BLaER1 (cell line): ENCODE measurements around the gene TRAF1.

Experiments
- H3K27ac ChIP-seq: shearing (Covaris generic); formaldehyde crosslinking; 2 replicates; pipeline ENCODE4 v1.8.1; 2022
- H3K27me3 ChIP-seq: shearing (Covaris generic); formaldehyde crosslinking; 2 replicates; pipeline ENCODE4 v1.8.1; 2022
- H3K36me3 ChIP-seq: shearing (Covaris generic); formaldehyde crosslinking; 2 replicates; pipeline ENCODE4 v1.8.1; 2022
- H3K4me1 ChIP-seq: shearing (Covaris generic); formaldehyde crosslinking; 2 replicates; pipeline ENCODE4 v1.8.1; 2022
- H3K4me2 ChIP-seq: shearing (Covaris generic); formaldehyde crosslinking; 2 replicates; pipeline ENCODE4 v1.8.1; 2022
- H3K4me3 ChIP-seq: shearing (Covaris generic); formaldehyde crosslinking; 2 replicates; pipeline ENCODE4 v1.8.1; 2022
- H3K9ac ChIP-seq: shearing (Covaris generic); formaldehyde crosslinking; 2 replicates; pipeline ENCODE4 v1.8.1; 2022
- H3K9me3 ChIP-seq: shearing (Covaris generic); formaldehyde crosslinking; 2 replicates; pipeline ENCODE4 v1.8.1; 2022
- H4K20me1 ChIP-seq: shearing (Covaris generic); formaldehyde crosslinking; 2 replicates; pipeline ENCODE4 v1.8.1; 2022
- Cebpa-rat ChIP-seq: shearing (Covaris generic); IDR thresholded peaks from 2 replicates; pipeline ENCODE4 v1.8.1; 2022

Gene TRAF1

GRCh38 chr9:120901755-120902568, 24.6 kb downstream of the TRAF1 start:
- H3K4me2 ChIP-seq, result peak overlapping the region; percentile 70
- H3K36me3 ChIP-seq, result no peaks in the 10 kb centered on the region
- H3K27ac ChIP-seq, result peak overlapping the region; percentile 14; the same call in 1 of the 2 replicates
- no peak overlapping the region for H3K9ac ChIP-seq
- H3K4me1 ChIP-seq, result peaks cover 97% of the 10 kb centered on the region
- no peaks in the 10 kb centered on the region for H3K27me3 ChIP-seq
- no peaks in the 10 kb centered on the region for H3K9me3 ChIP-seq
- H4K20me1 ChIP-seq, result no peaks in the 10 kb centered on the region
- no peak overlapping the region for H3K4me3 ChIP-seq
- TF ChIP-seq Cebpa-rat, result no peak

DNA sequence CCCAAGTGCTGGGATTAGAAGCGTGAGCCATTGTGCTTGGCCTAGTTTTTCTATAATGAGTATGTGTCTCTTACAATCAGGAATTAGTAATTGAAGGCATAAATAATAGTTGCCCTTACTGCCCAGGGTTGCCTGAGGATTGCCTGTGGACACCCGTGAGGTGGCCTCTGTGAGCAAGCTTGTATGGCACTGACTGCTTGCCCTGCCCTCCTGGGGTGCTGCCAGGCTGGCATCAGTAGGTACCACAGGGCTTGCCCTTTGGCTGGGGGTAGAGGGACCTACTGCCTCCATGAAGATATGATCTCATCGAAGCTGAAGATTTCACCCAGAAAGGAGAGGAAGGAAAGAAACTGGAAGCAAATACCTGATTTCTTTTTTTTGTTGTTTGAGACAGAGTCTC, 25.8 kb downstream of the TRAF1 start:
- Histone ChIP-seq H3K4me2 (peak overlapping the region; percentile 70), H3K4me1 (peaks cover 100% of the 10 kb centered on the region)
- TF ChIP-seq Cebpa-rat, result no peak

DNA sequence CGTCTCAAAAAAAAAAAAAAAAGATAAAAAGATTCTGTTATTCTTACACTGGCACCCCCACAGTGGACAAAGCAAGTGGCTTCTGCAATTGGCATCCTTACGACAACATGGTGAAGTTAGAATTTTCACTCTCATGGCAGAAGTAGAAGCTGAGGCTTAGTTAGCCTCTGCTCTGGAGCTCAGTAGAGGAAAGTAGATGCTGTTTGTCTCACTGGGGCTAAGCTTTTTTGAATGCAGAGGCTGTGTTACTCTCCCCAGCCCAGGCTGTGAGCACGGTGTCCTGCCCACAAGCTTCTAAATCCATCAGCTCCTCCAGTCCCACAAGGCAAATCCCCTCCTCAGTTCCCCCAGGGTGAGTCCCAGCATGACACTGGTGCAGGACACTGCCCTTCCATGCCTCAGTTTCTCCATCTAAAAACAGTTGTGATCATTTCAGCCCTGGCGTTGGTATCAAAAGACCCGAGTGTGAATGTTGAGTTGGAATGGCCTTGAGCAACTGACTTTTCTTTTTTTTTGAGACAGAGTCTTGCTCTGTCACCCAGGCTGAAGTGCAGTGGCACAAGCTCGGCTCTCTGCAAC, 27.0 kb downstream of the TRAF1 start:
- H3K4me3 ChIP-seq, result no peak overlapping the region
- H3K9me3 ChIP-seq, result no peaks in the 10 kb centered on the region
- H3K9ac ChIP-seq, result no peak overlapping the region
- TF ChIP-seq Cebpa-rat, result no peak
- no peaks in the 10 kb centered on the region for H4K20me1 ChIP-seq
- peak overlapping the region; percentile 12 for H3K4me2 ChIP-seq
- H3K27ac ChIP-seq, result peak overlapping the region; percentile 3; the same call in 1 of the 2 replicates
- H3K4me1 ChIP-seq, result peaks cover 100% of the 10 kb centered on the region
- no peaks in the 10 kb centered on the region for H3K36me3 ChIP-seq
- H3K27me3 ChIP-seq, result no peaks in the 10 kb centered on the region

More for the DNA sequence above, 25.8 kb downstream of the TRAF1 start:
- 0 out of 2 replicates have a peak overlapping the region, but pooled peaks have one; percentile 14 for H3K27ac ChIP-seq
- no peak overlapping the region for H3K9ac ChIP-seq
- no peaks in the 10 kb centered on the region for H3K36me3 ChIP-seq
- no peaks in the 10 kb centered on the region for H4K20me1 ChIP-seq
- H3K27me3 ChIP-seq, result no peaks in the 10 kb centered on the region
- no peaks in the 10 kb centered on the region for H3K9me3 ChIP-seq
- H3K4me3 ChIP-seq, result no peak overlapping the region

DNA sequence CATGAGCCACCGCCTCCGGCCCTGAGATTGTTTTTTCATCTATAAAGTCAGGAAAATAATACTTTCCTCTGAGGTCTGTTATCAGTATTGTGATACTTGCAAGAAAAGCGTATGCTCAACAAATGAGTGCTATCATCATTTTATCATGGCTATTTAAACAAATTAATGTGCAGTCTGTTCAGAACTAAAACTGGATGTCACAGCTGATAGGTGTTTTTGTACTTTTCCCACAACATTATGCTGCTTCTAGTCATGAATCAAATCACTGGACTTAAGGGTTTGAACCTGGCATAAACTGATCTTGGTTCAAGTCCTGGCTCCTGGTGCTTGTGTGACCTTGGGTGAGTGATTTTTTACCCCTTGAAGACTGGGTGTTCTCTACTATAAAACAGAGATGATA, 28.2 kb downstream of the TRAF1 start:
- no peaks in the 10 kb centered on the region for H3K36me3 ChIP-seq
- H3K27ac ChIP-seq, result peak overlapping the region; percentile 93
- H3K4me3 ChIP-seq, result no peak overlapping the region
- H3K9ac ChIP-seq, result peak overlapping the region; percentile 45; the same call in 1 of the 2 replicates
- H3K9me3 ChIP-seq, result no peaks in the 10 kb centered on the region
- no peaks in the 10 kb centered on the region for H4K20me1 ChIP-seq
- H3K4me1 ChIP-seq, result peaks cover 100% of the 10 kb centered on the region
- TF ChIP-seq Cebpa-rat, result no peak
- no peaks in the 10 kb centered on the region for H3K27me3 ChIP-seq
- peak overlapping the region; percentile 77 for H3K4me2 ChIP-seq

- Histone ChIP-seq H3K36me3 (no peaks in the 10 kb centered on the region), H3K27me3 (no peaks in the 10 kb centered on the region), H3K9me3 (no peaks in the 10 kb centered on the region), H3K4me2 (peak overlapping the region; percentile 77; the same call in 1 of the 2 replicates), H4K20me1 (no peaks in the 10 kb centered on the region), H3K4me3 (no peak overlapping the region), H3K27ac (peak overlapping the region; percentile 93), H3K4me1 (peaks cover 100% of the 10 kb centered on the region), H3K9ac (no peak overlapping the region; the same call in 1 of the 2 replicates)
- TF ChIP-seq Cebpa-rat, result no peak
Measured at GRCh38 chr9:120895951-120896350, 30.6 kb downstream of the TRAF1 start.

DNA sequence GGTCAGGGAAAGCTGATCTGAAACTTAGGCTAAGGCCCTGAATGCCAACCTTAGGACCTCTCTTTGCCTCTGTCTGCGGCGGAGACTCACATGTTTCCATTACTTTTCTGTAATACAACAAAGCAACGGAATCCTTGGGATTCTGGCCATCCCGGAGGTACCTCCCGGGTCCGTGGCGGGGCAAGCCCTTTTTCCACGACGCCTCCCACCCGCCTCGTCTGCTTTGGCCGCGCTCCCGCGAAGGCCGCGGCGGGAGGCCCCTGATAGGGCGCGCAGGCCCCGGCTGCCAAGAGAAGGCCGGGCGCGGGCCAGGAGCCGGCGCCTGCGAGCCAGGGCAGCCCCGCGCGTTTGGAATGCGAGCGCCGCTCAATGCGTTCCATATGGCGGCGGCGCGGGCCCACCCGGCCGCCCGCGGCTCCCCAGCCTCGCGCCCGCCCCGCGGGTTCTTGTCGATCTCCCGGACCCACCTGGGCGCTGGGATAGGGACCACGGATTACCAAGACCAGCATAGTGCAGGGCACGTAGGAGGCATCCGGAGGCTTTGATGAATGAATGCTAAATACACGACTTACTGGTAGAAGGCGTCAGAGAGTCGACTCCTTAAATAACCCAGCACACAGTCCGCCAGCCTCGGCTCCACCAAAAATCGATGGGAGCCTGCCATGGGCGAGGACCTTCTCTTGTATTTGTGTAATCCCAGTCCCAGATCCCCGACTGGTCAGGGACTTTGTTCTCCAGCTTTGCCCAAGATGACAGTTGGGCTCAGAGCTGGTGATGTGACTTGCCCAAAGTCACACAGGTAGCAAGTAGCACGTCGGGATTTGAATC, 32.1 kb downstream of the TRAF1 start:
- TF ChIP-seq Cebpa-rat, result no peak
- Histone ChIP-seq H3K9ac (peak overlapping the region; percentile 43; the same call in 1 of the 2 replicates), H3K4me3 (no peak overlapping the region), H3K27ac (peak overlapping the region; percentile 93), H3K4me2 (peak overlapping the region; percentile 89), H3K27me3 (no peaks in the 10 kb centered on the region), H3K9me3 (no peaks in the 10 kb centered on the region), H3K4me1 (peaks cover 100% of the 10 kb centered on the region), H4K20me1 (no peaks in the 10 kb centered on the region), H3K36me3 (no peaks in the 10 kb centered on the region)

- TF ChIP-seq Cebpa-rat, result no peak
- Histone ChIP-seq H3K4me3 (no peak overlapping the region), H3K9me3 (no peaks in the 10 kb centered on the region), H3K27ac (peak overlapping the region; percentile 93), H3K9ac (peak overlapping the region; percentile 43; the same call in 1 of the 2 replicates), H3K36me3 (no peaks in the 10 kb centered on the region), H3K4me1 (peaks cover 100% of the 10 kb centered on the region), H3K4me2 (peak overlapping the region; percentile 89), H3K27me3 (no peaks in the 10 kb centered on the region), H4K20me1 (no peaks in the 10 kb centered on the region)
Measured at GRCh38 chr9:120893611-120894307, 32.8 kb downstream of the TRAF1 start.

GRCh38 chr9:120892748-120893610, 33.6 kb downstream of the TRAF1 start:
- Histone ChIP-seq H3K9me3 (no peaks in the 10 kb centered on the region), H3K27ac (peak overlapping the region; percentile 93), H3K4me3 (no peak overlapping the region), H3K4me2 (peak overlapping the region; percentile 89), H3K9ac (peak overlapping the region; percentile 70), H3K4me1 (peaks cover 100% of the 10 kb centered on the region), H4K20me1 (no peaks in the 10 kb centered on the region), H3K36me3 (no peaks in the 10 kb centered on the region), H3K27me3 (no peaks in the 10 kb centered on the region)
- TF ChIP-seq Cebpa-rat, result no peak
